Activated CD4-positive, alpha-beta T cell treated with anti-CD3 and anti-CD28 coated beads for 36 hours (primary cell): ENCODE data around the gene NUDT8. TPM values are rescaled to one million over a fixed set of nuclear protein-coding genes. Genes with fewer than 3 reads are reported as not detected.

ENCODE experiments used
- ATAC-seq: fragments of 200-7000 bp; cut with Tn5 transposase; one replicate; pipeline ENCODE4 v1.10.0; 2021; ENCODE audit warnings: mild to moderate bottlenecking, moderate library complexity
- CTCF ChIA-PET: fragments of 350-600 bp; sonication (Branson Sonifier 250); formaldehyde crosslinking; loops from one replicate; lab custom pipeline; 2021; ENCODE audit warnings: antibody characterized with exemption; lab: Charles Lee
- POLR2A ChIA-PET: fragments of 350-600 bp; sonication (Branson Sonifier 250); formaldehyde crosslinking; loops from one replicate; lab custom pipeline; 2021; ENCODE audit warnings: antibody characterized with exemption, inconsistent platforms; lab: Charles Lee
- DNase-seq: peaks from one replicate; pipeline ENCODE4 v3.0.0-alpha.2; 2020
- H3K27ac Mint-ChIP-seq: one replicate; pipeline ENCODE4 v1.8.0; 2021; ENCODE audit warnings: mixed read lengths
- H3K27me3 Mint-ChIP-seq: one replicate; pipeline ENCODE4 v1.8.0; 2021; ENCODE audit warnings: mixed read lengths
- H3K36me3 Mint-ChIP-seq: one replicate; pipeline ENCODE4 v1.8.0; 2021; ENCODE audit warnings: low read depth, mixed read lengths
- H3K4me1 Mint-ChIP-seq: one replicate; pipeline ENCODE4 v1.8.0; 2021; ENCODE audit warnings: mixed read lengths
- H3K4me3 Mint-ChIP-seq: one replicate; pipeline ENCODE4 v1.8.0; 2021; ENCODE audit warnings: mild to moderate bottlenecking, moderate library complexity, mixed read lengths
- H3K9me3 Mint-ChIP-seq: one replicate; pipeline ENCODE4 v1.8.0; 2021; ENCODE audit warnings: low read depth, mixed read lengths
- intact Hi-C, 2 experiments: fragments of 100-400 bp; cut with DNase I in 1 of 2; cut with micrococcal nuclease in 1 of 2; formaldehyde crosslinking; loops; one replicate each; pipeline versions ENCODE4 v1.14.2 to v1.15.1; 2022 to 2024; cut with DNase I, micrococcal nuclease
- total RNA-seq, 2 experiments: library from RNA; stranded (reverse); gene quantifications; one replicate each; pipeline ENCODE4 v1.2.3, GENCODE V29; 2021

The NUDT8 gene
- total RNA-seq, 2 experiments from 2014 or later, result 17.0 to 23.4 TPM

DNA sequence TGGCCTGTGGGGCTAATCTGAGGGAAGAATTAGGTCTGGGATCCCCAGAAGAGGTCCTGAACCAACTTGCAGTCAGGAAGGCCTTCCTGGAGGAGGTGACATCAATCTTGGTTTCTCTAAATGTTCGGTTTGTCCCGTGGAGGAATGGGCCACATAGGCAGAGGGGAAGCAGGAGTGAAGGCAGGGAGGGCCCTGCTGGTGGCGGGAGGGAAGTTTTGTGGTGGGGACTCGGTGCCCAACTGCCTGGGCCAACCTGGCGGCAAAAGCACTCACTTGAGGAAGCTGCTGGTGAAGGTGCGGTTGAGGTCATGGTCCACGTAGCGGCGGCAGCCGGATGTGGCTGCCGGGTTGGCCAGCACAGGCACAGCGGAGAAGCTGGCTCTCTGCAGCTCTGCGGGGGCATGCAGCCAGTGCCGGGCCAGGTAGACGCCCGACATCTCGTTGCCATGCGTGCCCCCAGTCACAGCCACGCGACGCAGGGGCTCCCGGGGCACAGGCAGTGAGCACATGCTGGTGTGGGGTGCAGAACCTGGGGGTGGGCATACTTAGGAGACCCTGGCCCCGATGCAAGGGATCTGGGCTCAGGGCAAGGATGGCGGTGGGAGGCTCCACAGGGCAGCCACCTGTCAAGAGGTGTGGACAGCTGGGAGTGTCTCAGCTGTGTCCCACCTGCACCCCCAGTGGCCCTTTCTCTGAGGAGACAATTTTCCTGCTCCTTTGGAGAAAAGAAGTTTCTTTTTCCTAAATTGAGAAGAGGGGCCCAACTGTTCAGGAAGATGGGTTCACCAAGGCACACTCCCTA lies 17.0 kb upstream of the NUDT8 start:
- DNase-seq (peak; percentile 66), ATAC-seq (peak; percentile 25)
- POLR2A ChIA-PET, result no interaction called here
- Mint-ChIP-seq H3K27me3 (no peaks in the 10 kb centered on the region), H3K4me1 (peaks cover 36% of the 10 kb centered on the region), H3K27ac (peak overlapping the region; percentile 22), H3K4me3 (no peak overlapping the region), H3K36me3 (no peaks in the 10 kb centered on the region), H3K9me3 (no peaks in the 10 kb centered on the region)
- intact Hi-C loops, result loop anchor here in 1 of 2 experiments (1.0 to 5.0 kb wide), 2 partner anchors 16 to 61 kb away; no protein-coding TSS in a partner anchor
- CTCF ChIA-PET, result interaction anchor here (0.6 to 2.3 kb wide), 6 partner anchors 8 to 33 kb away, joined by 4 to 10 read pairs (median 5); partner anchors contain the start of gene NUDT8

GRCh38 chr11:67645521-67646461 lies 16.1 kb upstream of the NUDT8 start:
- Mint-ChIP-seq H3K27ac (peak overlapping the region; percentile 22), H3K4me3 (no peak overlapping the region), H3K4me1 (peaks cover 36% of the 10 kb centered on the region), H3K36me3 (no peaks in the 10 kb centered on the region), H3K27me3 (no peaks in the 10 kb centered on the region), H3K9me3 (no peaks in the 10 kb centered on the region)
- ChIA-PET POLR2A (no interaction called here), CTCF (interaction anchor here (0.6 to 2.3 kb wide), 6 partner anchors 9 to 32 kb away, joined by 4 to 10 read pairs (median 4); partner anchors contain the start of gene NUDT8)
- ATAC-seq, result no peak
- peak; percentile 35 for DNase-seq
- intact Hi-C loops, result loop anchor here in 1 of 2 experiments (1.0 to 5.0 kb wide), 2 partner anchors 15 to 62 kb away; no protein-coding TSS in a partner anchor

DNA sequence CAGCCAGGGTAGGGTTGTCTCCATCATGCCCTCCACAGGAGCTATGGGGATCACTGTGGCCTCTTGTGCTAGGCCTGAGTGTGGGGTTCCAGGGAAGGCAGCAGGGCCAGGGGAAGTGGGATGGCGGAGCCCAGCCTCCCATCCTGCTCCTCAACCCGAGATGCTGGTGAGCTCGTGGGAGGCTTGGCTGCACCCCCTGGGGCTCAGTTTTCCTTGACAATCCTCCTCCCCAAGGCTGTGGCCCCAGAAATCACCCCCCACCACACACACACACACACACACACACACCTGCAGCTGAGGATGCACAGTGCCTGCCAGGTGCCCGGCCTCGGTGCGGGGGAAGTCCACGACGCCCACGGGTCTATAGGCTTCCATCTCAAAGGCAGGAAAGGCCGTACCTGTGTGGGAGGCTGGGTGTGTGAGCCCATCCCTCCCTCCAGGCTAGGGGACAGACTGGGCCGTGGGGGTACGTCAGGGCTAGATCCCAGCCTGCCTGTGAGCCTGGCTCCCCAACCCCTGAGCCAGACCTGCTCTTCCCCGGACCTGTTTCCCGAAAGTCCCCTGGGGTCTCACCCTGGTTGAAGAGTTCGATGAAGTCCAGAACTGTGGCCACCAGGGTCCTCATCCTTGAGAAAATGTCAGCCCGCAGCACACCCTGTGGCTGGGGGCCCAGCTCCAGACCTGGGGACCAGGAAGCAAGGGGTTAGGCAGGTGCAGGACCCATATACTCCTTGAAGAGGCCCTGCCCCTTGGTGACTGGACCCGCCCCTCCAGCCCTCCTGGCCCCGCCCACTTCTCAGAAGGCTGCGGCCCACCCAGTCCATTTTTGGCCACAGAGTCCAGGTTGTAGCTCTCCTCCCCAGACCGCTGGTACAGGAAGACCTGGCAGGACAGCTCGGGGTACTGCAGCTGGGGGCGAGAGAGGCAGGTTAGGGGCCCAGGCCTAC lies 15.0 kb upstream of the NUDT8 start:
- Mint-ChIP-seq H3K9me3 (no peaks in the 10 kb centered on the region), H3K27me3 (no peaks in the 10 kb centered on the region), H3K4me3 (no peak overlapping the region), H3K4me1 (peaks cover 25% of the 10 kb centered on the region), H3K27ac (no peak overlapping the region), H3K36me3 (no peaks in the 10 kb centered on the region)
- intact Hi-C loops, result loop anchor here in 1 of 2 experiments (5.0 kb wide), 1 partner anchor 63 kb away; no protein-coding TSS in a partner anchor
- POLR2A ChIA-PET, result no interaction called here
- ATAC-seq (no peak), DNase-seq (no peak)
- CTCF ChIA-PET, result interaction anchor here (0.6 to 1.3 kb wide), 4 partner anchors 15 to 44 kb away, joined by 3 to 4 read pairs (median 4); partner anchors contain the start of gene NUDT8

DNA sequence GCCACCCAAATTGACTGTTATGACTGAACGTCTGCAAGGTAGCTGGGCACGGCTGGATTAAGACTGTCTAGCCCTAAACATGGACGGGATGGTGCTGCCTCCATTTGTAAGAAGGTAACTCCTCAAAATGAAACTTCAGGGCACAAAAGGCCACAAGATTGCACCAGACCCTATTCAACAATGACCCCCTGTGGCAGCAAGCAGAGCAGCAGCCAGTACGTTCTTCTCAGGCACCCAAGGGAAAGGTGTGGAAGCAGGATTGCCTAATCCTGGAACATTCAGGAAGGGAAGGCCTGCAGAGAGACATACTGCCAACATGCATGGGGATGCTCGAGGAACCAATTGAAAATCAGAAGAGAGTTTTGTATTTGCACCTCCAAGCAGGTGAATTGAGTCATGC lies 14.3 kb upstream of the NUDT8 start:
- no peaks in the 10 kb centered on the region for H3K36me3 Mint-ChIP-seq
- ATAC-seq (no peak), DNase-seq (no peak)
- no peak overlapping the region for H3K4me3 Mint-ChIP-seq
- CTCF ChIA-PET, result interaction anchor here (0.9 kb wide), 1 partner anchor 36 kb away, joined by 4 read pairs; no protein-coding TSS in a partner anchor
- POLR2A ChIA-PET, result no interaction called here
- H3K4me1 Mint-ChIP-seq, result peaks cover 18% of the 10 kb centered on the region
- H3K27me3 Mint-ChIP-seq, result no peaks in the 10 kb centered on the region
- no peak overlapping the region for H3K27ac Mint-ChIP-seq
- no peaks in the 10 kb centered on the region for H3K9me3 Mint-ChIP-seq
- intact Hi-C loops, result no loop called here

- no peak for ATAC-seq
- intact Hi-C loops, result no loop called here
- Mint-ChIP-seq H3K27me3 (no peaks in the 10 kb centered on the region), H3K4me1 (peaks cover 14% of the 10 kb centered on the region), H3K27ac (no peak overlapping the region), H3K9me3 (no peaks in the 10 kb centered on the region), H3K4me3 (no peak overlapping the region), H3K36me3 (no peaks in the 10 kb centered on the region)
- CTCF ChIA-PET, result no interaction called here
- no peak for DNase-seq
- POLR2A ChIA-PET, result no interaction called here
Measured at GRCh38 chr11:67642173-67643120, 12.7 kb upstream of the NUDT8 start.

- no peaks in the 10 kb centered on the region for H3K36me3 Mint-ChIP-seq
- H3K9me3 Mint-ChIP-seq, result no peaks in the 10 kb centered on the region
- DNase-seq, result no peak
- no peaks in the 10 kb centered on the region for H3K27me3 Mint-ChIP-seq
- intact Hi-C loops, result no loop called here
- ChIA-PET POLR2A (no interaction called here), CTCF (no interaction called here)
- peaks cover 7% of the 10 kb centered on the region for H3K4me1 Mint-ChIP-seq
- ATAC-seq, result no peak
- H3K27ac Mint-ChIP-seq, result no peak overlapping the region
- H3K4me3 Mint-ChIP-seq, result no peak overlapping the region
Measured at GRCh38 chr11:67641338-67642172, 11.8 kb upstream of the NUDT8 start.

GRCh38 chr11:67640758-67641337 lies 11.1 kb upstream of the NUDT8 start:
- intact Hi-C loops, result no loop called here
- POLR2A ChIA-PET, result no interaction called here
- CTCF ChIA-PET, result interaction anchor here (0.6 kb wide), 2 partner anchors 8 to 51 kb away, joined by 3 read pairs; no protein-coding TSS in a partner anchor

DNA sequence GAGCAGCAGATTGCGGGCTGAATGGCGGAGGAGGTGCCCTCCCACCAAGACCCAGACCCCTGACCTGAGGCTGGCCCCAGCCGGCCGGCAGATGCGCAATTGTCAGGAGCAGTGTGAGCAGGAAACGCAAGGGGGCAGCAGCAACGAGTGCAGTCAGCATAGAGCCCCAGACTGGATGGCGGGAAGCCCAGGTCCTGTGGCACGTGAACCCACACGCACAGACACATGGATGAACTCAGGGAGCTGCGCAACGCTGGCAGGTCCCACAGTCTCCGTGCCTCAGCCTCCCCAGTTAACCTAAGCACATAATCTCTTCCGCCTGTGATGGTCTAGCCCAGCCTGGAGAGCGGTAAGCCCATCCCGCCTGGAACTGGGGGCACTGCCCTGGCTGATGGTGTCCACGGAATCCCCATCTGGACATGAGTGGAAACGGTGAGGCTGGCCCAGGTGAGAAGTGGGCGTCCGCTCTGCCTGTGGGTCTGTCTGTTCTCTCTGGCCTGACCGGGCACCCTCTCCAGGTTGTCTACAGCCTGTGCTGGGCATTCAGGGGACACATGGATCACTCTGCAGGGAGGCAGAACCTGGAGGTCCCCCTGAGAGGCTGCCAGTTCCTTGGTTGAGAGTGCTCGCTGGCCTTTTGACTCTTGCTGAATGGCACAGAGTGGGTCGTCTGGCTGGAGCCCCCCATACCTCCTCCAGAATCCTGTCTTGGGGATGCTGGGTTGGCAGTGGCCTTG lies 10.5 kb upstream of the NUDT8 start:
- peak; percentile 81 for ATAC-seq
- Mint-ChIP-seq H3K36me3 (no peaks in the 10 kb centered on the region), H3K9me3 (no peaks in the 10 kb centered on the region), H3K27ac (no peak overlapping the region), H3K27me3 (no peaks in the 10 kb centered on the region), H3K4me1 (no peaks in the 10 kb centered on the region), H3K4me3 (no peak overlapping the region)
- intact Hi-C loops, result no loop called here
- peak; percentile 78 for DNase-seq
- ChIA-PET CTCF (interaction anchor here (0.6 to 1.5 kb wide), 3 partner anchors 8 to 52 kb away, joined by 3 to 4 read pairs (median 3); partner anchors contain the start of gene NUDT8), POLR2A (interaction anchor here (1.0 kb wide), 1 partner anchor 11 kb away, joined by 3 read pairs; no protein-coding TSS in a partner anchor)

More at GRCh38 chr11:67640758-67641337, 11.1 kb upstream of the NUDT8 start:
- no peak overlapping the region for H3K27ac Mint-ChIP-seq
- H3K4me3 Mint-ChIP-seq, result no peak overlapping the region
- H3K9me3 Mint-ChIP-seq, result no peaks in the 10 kb centered on the region
- ATAC-seq (no peak), DNase-seq (no peak)
- no peaks in the 10 kb centered on the region for H3K36me3 Mint-ChIP-seq
- H3K4me1 Mint-ChIP-seq, result peaks cover under 1% of the 10 kb centered on the region
- H3K27me3 Mint-ChIP-seq, result no peaks in the 10 kb centered on the region
